ENCODE data around the gene FNDC3A.

Gene FNDC3A

DNA sequence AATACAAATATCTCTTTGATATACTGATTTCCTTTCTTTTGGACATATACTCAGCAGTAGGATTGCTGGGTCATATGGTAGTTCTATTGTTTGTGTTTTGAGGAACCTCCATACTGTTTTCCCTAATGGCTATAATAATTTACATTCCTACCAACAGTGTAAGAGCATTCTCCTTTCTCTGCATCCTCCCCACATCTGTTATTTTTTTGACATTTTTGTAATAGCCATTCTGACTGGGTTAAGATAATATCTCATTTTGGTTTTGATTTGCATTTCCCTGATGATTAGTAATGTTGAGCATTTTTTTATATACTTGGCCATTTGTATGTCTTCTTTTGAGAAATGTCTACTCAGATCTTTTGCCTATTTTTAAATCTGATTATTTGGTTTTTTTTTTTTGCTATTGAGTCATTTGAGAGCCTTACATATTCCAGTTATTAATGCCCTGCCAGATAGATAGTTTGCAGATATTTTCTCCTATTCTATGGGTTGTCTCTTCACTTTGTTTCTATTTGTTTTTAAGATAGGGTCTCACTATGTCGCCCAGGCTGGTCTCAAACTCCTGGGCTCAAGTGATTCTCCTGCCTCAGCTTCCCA is 95.7 kb downstream of the FNDC3A start:
- no peaks in the 10 kb centered on the region for H3K27me3 ChIP-seq
- TF ChIP-seq Cebpa-rat (IDR thresholded peaks at IDR 0.05), result no peak
- H3K4me2 ChIP-seq, result no peak overlapping the region
- H3K9ac ChIP-seq, result no peak overlapping the region
- no peaks in the 10 kb centered on the region; a peak in 1 of 22 replicates for H4K20me1 ChIP-seq
- no peak overlapping the region for H3K27ac ChIP-seq
- peaks cover 0 to 13% (median 9%) of the 10 kb centered on the region in 11 experiments; a peak in 13 of 22 replicates for H3K9me3 ChIP-seq (replicated peaks in 1 of 11)
- no peaks in the 10 kb centered on the region for H3K4me1 ChIP-seq
- peaks cover 11 to 40% (median 24%) of the 10 kb centered on the region in 11 experiments; a peak in 19 of 22 replicates for H3K36me3 ChIP-seq
- H3K4me3 ChIP-seq, result no peak overlapping the region

DNA sequence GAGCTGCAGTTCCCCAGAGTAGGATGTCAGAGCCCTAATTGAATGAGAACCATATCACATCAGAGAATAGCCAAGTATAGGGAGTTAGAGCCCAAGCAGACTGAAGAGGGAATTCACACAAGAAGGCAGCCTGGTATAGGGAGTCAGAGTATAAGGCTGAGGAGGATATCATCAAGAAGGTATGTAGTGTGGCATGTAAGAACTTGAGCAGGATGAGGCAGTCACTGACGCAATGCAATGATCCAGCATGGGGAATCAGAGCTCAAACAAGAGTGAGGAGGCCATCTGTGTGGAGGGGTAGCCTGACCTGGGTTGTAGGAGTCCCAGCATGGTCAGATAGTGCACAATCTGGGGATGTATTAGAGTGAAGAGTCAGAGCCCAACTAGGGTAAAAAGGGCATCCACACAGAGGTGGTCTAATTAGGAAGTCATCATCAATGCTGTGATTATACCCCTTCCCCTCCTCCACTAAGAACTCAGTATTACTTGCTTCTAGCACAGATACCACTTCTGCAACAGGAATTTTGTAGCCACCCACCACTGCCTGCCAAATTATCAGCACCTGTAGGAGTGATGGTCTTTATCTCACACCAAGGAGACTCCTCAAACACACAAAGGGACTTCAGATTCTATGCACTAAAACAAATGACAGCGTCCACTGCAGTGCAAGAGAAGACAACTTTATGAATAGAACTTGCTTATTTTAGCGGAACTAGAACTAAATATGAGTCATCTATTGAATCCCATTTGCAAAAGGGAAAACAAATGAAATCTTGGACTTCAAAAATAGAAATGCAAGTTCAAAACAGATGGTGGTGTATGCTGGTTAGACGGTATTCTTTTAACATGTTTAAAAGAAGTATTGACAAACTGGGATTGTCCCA is 107.2 kb downstream of the FNDC3A start:
- no peaks in the 10 kb centered on the region for H3K9me3 ChIP-seq (replicated peaks in 1 of 11)
- H3K9ac ChIP-seq, result no peak overlapping the region
- TF ChIP-seq Cebpa-rat (IDR thresholded peaks at IDR 0.05), result no peak
- H3K4me3 ChIP-seq, result no peak overlapping the region
- no peak overlapping the region for H3K27ac ChIP-seq
- H4K20me1 ChIP-seq, result no peaks in the 10 kb centered on the region; a peak in 2 of 22 replicates
- H3K4me2 ChIP-seq, result peak overlapping the region in 1 of 11 experiments; percentile 18; a peak in 2 of 22 replicates
- H3K27me3 ChIP-seq, result no peaks in the 10 kb centered on the region
- H3K36me3 ChIP-seq, result peaks cover 10 to 62% (median 34%) of the 10 kb centered on the region in 11 experiments; a peak in 19 of 22 replicates
- peaks cover 0 to 26% (median 0%) of the 10 kb centered on the region in 10 experiments; a peak in 5 of 20 replicates for H3K4me1 ChIP-seq

DNA sequence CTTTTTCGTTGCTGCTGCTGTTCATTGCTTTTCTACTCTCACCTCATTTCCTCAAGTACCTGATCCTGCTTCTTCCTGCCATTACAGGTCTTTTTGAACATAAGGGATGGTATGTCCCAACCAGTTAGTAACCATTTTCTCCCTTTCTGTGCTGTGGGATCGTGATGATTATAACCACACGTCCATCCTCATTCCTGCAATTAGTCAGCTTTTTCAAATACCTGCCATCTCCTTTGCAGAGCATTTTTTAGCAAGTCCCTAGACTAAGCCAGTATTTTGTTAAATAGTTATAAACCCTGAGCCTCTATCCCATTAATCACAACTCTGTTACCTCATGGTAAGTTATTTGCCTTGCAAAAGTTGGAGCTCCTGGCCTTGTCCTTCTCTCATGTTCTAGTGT is 109.2 kb downstream of the FNDC3A start:
- Histone ChIP-seq H3K4me1 (peaks cover 0 to 26% (median 0%) of the 10 kb centered on the region in 10 experiments; a peak in 5 of 20 replicates), H3K27ac (no peak overlapping the region)

DNA sequence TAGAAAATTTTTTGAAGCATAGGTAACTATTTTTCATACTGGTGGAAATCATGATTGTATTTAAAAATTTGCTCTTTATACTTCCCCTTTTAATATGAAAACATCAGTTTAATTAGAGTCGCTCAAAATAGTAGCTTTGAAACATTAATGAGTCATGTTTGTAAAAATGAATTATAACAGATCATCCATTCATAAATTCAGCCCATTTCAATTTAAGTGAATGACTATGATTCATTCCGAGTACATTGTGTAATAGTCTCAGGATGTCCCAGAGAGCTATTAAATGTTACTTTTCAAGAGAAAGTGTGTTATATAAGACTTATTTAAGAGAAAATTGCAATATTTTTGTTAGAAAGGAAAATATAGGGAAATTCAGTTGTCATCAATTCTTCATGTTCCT is 111.0 kb downstream of the FNDC3A start:
- no peak for TF ChIP-seq Cebpa-rat (IDR thresholded peaks at IDR 0.05)
- Histone ChIP-seq H3K27me3 (no peaks in the 10 kb centered on the region), H3K36me3 (peaks cover 7 to 52% (median 28%) of the 10 kb centered on the region in 11 experiments; a peak in 19 of 22 replicates), H3K9me3 (replicated peaks in 1 of 11) (no peaks in the 10 kb centered on the region), H3K4me1 (peaks cover 0 to 26% (median 0%) of the 10 kb centered on the region in 10 experiments; a peak in 5 of 20 replicates), H4K20me1 (no peaks in the 10 kb centered on the region; a peak in 2 of 22 replicates), H3K4me3 (no peak overlapping the region), H3K4me2 (no peak overlapping the region), H3K27ac (no peak overlapping the region), H3K9ac (no peak overlapping the region)

More for the DNA sequence above, 109.2 kb downstream of the FNDC3A start:
- TF ChIP-seq Cebpa-rat (IDR thresholded peaks at IDR 0.05), result no peak
- Histone ChIP-seq H3K4me3 (no peak overlapping the region), H3K9me3 (replicated peaks in 1 of 11) (no peaks in the 10 kb centered on the region), H3K9ac (no peak overlapping the region), H3K27me3 (no peaks in the 10 kb centered on the region), H3K36me3 (peaks cover 12 to 54% (median 35%) of the 10 kb centered on the region in 11 experiments; a peak in 20 of 22 replicates), H3K4me2 (no peak overlapping the region), H4K20me1 (no peaks in the 10 kb centered on the region; a peak in 2 of 22 replicates)

DNA sequence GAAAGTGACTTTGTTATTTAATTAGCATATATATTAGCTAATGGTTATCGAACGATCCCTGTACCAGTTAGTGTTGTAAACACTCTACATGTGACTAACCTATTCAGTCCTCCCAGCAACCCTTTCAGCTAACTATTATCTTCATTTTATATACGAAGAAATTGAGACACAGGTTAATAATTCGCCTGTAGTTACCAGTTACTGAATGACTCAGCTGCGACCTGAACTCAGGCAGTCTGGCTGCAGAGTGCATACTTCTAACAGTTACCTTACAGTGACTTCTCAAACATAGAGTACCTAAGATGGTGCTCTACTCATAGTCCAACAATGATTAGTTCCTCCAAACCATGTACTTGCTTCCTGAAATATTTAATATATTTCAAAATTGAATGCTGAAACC is 117.7 kb downstream of the FNDC3A start:
- Histone ChIP-seq H3K9ac (no peak overlapping the region), H3K4me1 (peaks cover 18 to 32% (median 22%) of the 10 kb centered on the region in 10 experiments), H3K4me2 (no peak overlapping the region), H4K20me1 (no peaks in the 10 kb centered on the region; a peak in 1 of 22 replicates), H3K36me3 (peaks cover 3 to 26% (median 11%) of the 10 kb centered on the region in 11 experiments; a peak in 15 of 22 replicates), H3K4me3 (no peak overlapping the region), H3K9me3 (replicated peaks in 1 of 11) (no peaks in the 10 kb centered on the region), H3K27me3 (no peaks in the 10 kb centered on the region), H3K27ac (no peak overlapping the region)
- TF ChIP-seq Cebpa-rat (IDR thresholded peaks at IDR 0.05), result no peak

DNA sequence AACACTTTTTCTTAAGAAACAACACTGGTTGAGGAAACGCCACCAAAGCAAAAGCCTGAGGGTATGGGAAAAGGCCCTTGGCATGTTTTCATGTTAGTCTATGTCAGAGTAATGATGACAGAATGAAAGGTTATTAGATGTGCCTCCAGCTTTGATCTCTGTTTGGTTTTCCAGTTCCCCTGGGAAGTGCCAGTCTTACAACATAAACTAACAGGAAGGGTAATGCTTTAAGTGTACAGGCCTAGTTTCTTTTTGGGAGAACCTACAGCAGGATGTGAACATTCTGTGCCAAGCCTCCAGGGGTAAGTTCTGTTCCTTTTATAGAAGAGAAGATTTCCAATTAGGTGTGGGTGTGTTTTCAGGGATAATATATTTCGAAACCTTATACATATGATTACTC is 121.7 kb downstream of the FNDC3A start:
- Histone ChIP-seq H3K4me2 (peak overlapping the region in 9 of 11 experiments; percentile 6 to 48 (median 32); a peak in 12 of 22 replicates), H3K36me3 (peaks cover 0 to 7% (median 0%) of the 10 kb centered on the region in 11 experiments; a peak in 2 of 22 replicates), H3K9me3 (replicated peaks in 1 of 11) (no peaks in the 10 kb centered on the region), H3K9ac (peak overlapping the region in 1 of 11 experiments; percentile 43; a peak in 1 of 22 replicates), H3K4me3 (no peak overlapping the region), H3K27ac (no peak overlapping the region), H3K4me1 (peaks cover 20 to 34% (median 29%) of the 10 kb centered on the region in 10 experiments), H3K27me3 (no peaks in the 10 kb centered on the region), H4K20me1 (peaks cover 0 to 3% (median 0%) of the 10 kb centered on the region in 11 experiments; a peak in 1 of 22 replicates)
- no peak for TF ChIP-seq Cebpa-rat (IDR thresholded peaks at IDR 0.05)

DNA sequence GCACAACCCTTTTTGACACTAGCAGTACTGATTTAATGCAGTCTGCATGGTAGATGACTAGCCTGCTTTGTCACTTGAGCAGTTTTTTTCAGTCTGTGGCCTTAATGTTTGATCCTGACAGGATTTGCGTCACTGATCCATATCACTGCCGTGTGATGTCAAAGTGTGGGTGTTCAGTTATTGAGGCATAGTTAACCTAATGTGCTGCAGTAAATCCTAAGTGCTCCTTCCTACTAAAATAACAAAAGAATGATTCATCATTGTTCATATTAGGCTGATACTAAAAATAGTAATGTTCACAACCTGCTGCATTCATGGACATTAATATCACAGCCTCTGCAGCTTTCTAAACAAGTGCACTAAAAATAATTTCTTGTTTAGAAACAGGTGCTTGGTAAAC is 122.5 kb downstream of the FNDC3A start:
- H3K36me3 ChIP-seq, result peaks cover 0 to 3% (median 0%) of the 10 kb centered on the region in 11 experiments; a peak in 1 of 22 replicates
- TF ChIP-seq Cebpa-rat (IDR thresholded peaks at IDR 0.05), result no peak
- peak overlapping the region in 6 of 11 experiments; percentile 1 to 42 (median 24); a peak in 10 of 22 replicates for H3K4me2 ChIP-seq
- H3K4me3 ChIP-seq, result no peak overlapping the region
- peaks cover 0 to 3% (median 0%) of the 10 kb centered on the region in 11 experiments; a peak in 1 of 22 replicates for H4K20me1 ChIP-seq
- peaks cover 20 to 34% (median 29%) of the 10 kb centered on the region in 10 experiments for H3K4me1 ChIP-seq
- H3K27me3 ChIP-seq, result no peaks in the 10 kb centered on the region
- H3K9me3 ChIP-seq (replicated peaks in 1 of 11), result no peaks in the 10 kb centered on the region
- H3K27ac ChIP-seq, result no peak overlapping the region
- H3K9ac ChIP-seq, result no peak overlapping the region

DNA sequence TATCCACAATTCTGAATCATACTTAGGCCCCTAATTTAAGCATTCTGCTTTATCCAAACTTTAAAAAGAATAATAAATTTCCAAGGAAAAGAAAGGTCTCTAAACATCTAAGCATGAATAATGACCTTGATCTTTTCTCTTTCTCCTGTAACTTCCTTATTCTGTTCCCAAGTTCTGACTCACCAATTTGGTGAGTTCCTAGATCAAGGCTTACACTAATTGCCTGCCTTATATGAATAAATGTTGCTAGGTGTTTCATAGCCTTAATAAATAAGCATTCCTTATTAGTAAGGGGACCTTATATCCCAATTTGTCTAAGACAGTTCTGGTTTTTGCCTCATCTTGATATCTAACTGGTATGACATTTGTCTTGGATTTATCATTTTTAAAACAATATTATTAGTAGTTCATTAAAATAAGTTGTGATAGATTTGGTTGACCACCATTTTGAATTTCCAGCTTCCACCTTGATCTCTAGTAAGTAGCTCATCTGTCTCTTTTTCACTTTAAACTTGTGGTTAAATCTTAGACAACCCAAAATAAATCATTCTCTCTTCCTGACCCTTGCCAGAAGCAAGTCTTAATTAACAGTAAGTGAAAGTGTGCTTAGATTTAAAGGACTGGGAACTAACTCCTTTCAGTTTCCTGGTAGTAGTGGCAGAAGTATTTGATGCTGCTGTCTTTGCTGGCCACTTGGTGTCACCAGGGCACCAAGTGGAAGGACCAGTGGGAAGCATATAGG is 123.2 kb downstream of the FNDC3A start:
- H3K4me2 ChIP-seq, result peak overlapping the region in 4 of 11 experiments; percentile 20 to 42 (median 24); a peak in 6 of 22 replicates
- no peak overlapping the region for H3K4me3 ChIP-seq

More for the DNA sequence above, 123.2 kb downstream of the FNDC3A start:
- H4K20me1 ChIP-seq, result peaks cover 0 to 3% (median 0%) of the 10 kb centered on the region in 11 experiments; a peak in 1 of 22 replicates
- H3K9ac ChIP-seq, result no peak overlapping the region
- H3K27ac ChIP-seq, result no peak overlapping the region
- peaks cover 20 to 34% (median 29%) of the 10 kb centered on the region in 10 experiments for H3K4me1 ChIP-seq
- H3K36me3 ChIP-seq, result peaks cover 0 to 3% (median 0%) of the 10 kb centered on the region in 11 experiments; a peak in 2 of 22 replicates
- H3K27me3 ChIP-seq, result no peaks in the 10 kb centered on the region
- H3K9me3 ChIP-seq (replicated peaks in 1 of 11), result no peaks in the 10 kb centered on the region
- TF ChIP-seq Cebpa-rat (IDR thresholded peaks at IDR 0.05), result no peak
